ENCODE results near the gene PRR14. TPM values are rescaled to one million over a fixed set of nuclear protein-coding genes. Genes with fewer than 3 reads are reported as not detected.

Gene PRR14
- total and polyA plus RNA-seq, 10 of the 15 experiments (the other 5 are each of a cell fraction or from before 2014, with no cell fraction given) = 2.5 to 66.8 (median 19.2) TPM

GRCh38 chr16:30652718-30653117 lies 2.0 kb downstream of the PRR14 start:
- 95% methylated on average over 16 of the region's 18 CpGs for WGBS (ENCODE audit: insufficient coverage, insufficient replicate concordance, low lambda C conversion rate, missing lambda C conversion rate)
- peak overlapping the region; percentile 86; the same call in 1 of the 2 replicates for H3K9ac ChIP-seq (ENCODE audit: control insufficient read depth, insufficient read depth, low read length)
- peaks cover 21% of the 10 kb centered on the region for H3K79me2 ChIP-seq (ENCODE audit: control insufficient read depth, insufficient read depth, low read length)
- RAD21 ChIA-PET (ENCODE audit: unreplicated experiment) = no interaction called here
- 0 out of 2 replicates have a peak overlapping the region, but pooled peaks have one; percentile 19 for H3K27ac ChIP-seq (ENCODE audit: control insufficient read depth, insufficient read depth)
- peak overlapping the region; percentile 95 for H3K4me2 ChIP-seq (ENCODE audit: control insufficient read depth, insufficient read depth)
- H3K4me3 ChIP-seq = no peak overlapping the region; the same call in 1 of the 2 replicates
- H4K20me1 ChIP-seq (ENCODE audit: control insufficient read depth, insufficient read depth) = no peaks in the 10 kb centered on the region
- H2AFZ ChIP-seq (ENCODE audit: control insufficient read depth, low read depth, low read length) = no peak overlapping the region
- SMC1A ChIA-PET (ENCODE audit: uncharacterized antibody, unreplicated experiment) = interaction anchor here (0.6 to 1.1 kb wide), 2 partner anchors 45 to 66 kb away, joined by 3 read pairs; no protein-coding TSS in a partner anchor
- peaks cover 22% of the 10 kb centered on the region for H3K4me1 ChIP-seq (ENCODE audit: control insufficient read depth, insufficient read depth, low read length)
- peaks cover 13 to 24% of the 10 kb centered on the region in 2 experiments for H3K36me3 ChIP-seq (ENCODE audit: control insufficient read depth in 2 of 2, insufficient read depth in 2 of 2, low read length in 1 of 2)
- DNase-seq (ENCODE audit: low read depth, low spot score) = no peak
- POLR2A ChIA-PET = interaction anchor here (0.7 kb wide), 1 partner anchor 31 kb away, joined by 3 read pairs; no protein-coding TSS in a partner anchor
- no TSS peak for BruUV-seq (replicated peaks)
- no peaks in the 10 kb centered on the region for H3K27me3 ChIP-seq (replicated peaks in 1 of 2; ENCODE audit: control insufficient read depth in 2 of 2, insufficient read depth in 2 of 2, low read length in 1 of 2)
- no peaks in the 10 kb centered on the region for H3K9me3 ChIP-seq (replicated peaks; ENCODE audit: control insufficient read depth, insufficient read depth, low read length)
- ATAC-seq = no peak
- CTCF ChIA-PET = interaction anchor here (0.7 to 1.3 kb wide), 4 partner anchors 20 to 246 kb away, joined by 3 to 4 read pairs (median 3); partner anchors contain the start of gene DCTPP1
- in situ Hi-C loops (cut with MboI) (loop anchor here (25.0 kb wide), 1 partner anchor 1235 kb away; no protein-coding TSS in a partner anchor), intact Hi-C loops (cut with micrococcal nuclease; ENCODE audit: unreplicated experiment) (loop anchor here (10.0 kb wide), 3 partner anchors 78 to 272 kb away; partner anchors contain the start of genes BCL7C, CTF1, FBXL19 and ZNF688)
- FAIRE-seq = no peak
- no peak for TF ChIP-seq IKZF2 (IDR thresholded peaks at IDR 0.05)
- TF ChIP-seq, protein P1, sequence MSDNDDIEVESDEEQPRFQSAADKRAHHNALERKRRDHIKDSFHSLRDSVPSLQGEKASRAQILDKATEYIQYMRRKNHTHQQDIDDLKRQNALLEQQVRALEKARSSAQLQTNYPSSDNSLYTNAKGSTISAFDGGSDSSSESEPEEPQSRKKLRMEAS (IDR thresholded peaks at IDR 0.05; ENCODE audit: low read depth, low read length) = no peak
- no peak for TF ChIP-seq NBN (IDR thresholded peaks at IDR 0.05)
- no peak for TF ChIP-seq SREBF2 (IDR thresholded peaks at IDR 0.05; ENCODE audit: low read length)
- no peak for TF ChIP-seq LARP7 (IDR thresholded peaks at IDR 0.05)
- TF ChIP-seq, protein P2, sequence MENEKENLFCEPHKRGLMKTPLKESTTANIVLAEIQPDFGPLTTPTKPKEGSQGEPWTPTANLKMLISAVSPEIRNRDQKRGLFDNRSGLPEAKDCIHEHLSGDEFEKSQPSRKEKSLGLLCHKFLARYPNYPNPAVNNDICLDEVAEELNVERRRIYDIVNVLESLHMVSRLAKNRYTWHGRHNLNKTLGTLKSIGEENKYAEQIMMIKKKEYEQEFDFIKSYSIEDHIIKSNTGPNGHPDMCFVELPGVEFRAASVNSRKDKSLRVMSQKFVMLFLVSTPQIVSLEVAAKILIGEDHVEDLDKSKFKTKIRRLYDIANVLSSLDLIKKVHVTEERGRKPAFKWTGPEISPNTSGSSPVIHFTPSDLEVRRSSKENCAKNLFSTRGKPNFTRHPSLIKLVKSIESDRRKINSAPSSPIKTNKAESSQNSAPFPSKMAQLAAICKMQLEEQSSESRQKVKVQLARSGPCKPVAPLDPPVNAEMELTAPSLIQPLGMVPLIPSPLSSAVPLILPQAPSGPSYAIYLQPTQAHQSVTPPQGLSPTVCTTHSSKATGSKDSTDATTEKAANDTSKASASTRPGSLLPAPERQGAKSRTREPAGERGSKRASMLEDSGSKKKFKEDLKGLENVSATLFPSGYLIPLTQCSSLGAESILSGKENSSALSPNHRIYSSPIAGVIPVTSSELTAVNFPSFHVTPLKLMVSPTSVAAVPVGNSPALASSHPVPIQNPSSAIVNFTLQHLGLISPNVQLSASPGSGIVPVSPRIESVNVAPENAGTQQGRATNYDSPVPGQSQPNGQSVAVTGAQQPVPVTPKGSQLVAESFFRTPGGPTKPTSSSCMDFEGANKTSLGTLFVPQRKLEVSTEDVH (IDR thresholded peaks at IDR 0.05; ENCODE audit: low read depth, partially characterized antibody) = no peak
- no peak for TF ChIP-seq REST (IDR thresholded peaks at IDR 0.05; ENCODE audit: low read depth, low read length)
- no peak for TF ChIP-seq NFXL1 (IDR thresholded peaks at IDR 0.05; ENCODE audit: borderline replicate concordance)
- TF ChIP-seq, protein P3, sequence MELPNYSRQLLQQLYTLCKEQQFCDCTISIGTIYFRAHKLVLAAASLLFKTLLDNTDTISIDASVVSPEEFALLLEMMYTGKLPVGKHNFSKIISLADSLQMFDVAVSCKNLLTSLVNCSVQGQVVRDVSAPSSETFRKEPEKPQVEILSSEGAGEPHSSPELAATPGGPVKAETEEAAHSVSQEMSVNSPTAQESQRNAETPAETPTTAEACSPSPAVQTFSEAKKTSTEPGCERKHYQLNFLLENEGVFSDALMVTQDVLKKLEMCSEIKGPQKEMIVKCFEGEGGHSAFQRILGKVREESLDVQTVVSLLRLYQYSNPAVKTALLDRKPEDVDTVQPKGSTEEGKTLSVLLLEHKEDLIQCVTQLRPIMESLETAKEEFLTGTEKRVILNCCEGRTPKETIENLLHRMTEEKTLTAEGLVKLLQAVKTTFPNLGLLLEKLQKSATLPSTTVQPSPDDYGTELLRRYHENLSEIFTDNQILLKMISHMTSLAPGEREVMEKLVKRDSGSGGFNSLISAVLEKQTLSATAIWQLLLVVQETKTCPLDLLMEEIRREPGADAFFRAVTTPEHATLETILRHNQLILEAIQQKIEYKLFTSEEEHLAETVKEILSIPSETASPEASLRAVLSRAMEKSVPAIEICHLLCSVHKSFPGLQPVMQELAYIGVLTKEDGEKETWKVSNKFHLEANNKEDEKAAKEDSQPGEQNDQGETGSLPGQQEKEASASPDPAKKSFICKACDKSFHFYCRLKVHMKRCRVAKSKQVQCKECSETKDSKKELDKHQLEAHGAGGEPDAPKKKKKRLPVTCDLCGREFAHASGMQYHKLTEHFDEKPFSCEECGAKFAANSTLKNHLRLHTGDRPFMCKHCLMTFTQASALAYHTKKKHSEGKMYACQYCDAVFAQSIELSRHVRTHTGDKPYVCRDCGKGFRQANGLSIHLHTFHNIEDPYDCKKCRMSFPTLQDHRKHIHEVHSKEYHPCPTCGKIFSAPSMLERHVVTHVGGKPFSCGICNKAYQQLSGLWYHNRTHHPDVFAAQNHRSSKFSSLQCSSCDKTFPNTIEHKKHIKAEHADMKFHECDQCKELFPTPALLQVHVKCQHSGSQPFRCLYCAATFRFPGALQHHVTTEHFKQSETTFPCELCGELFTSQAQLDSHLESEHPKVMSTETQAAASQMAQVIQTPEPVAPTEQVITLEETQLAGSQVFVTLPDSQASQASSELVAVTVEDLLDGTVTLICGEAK (IDR thresholded peaks at IDR 0.05; ENCODE audit: borderline replicate concordance) = no peak
